Stomach smooth muscle (tissue), 2 donors: ENCODE data around the gene SCGB1C2.

Experiments
- H3K27ac ChIP-seq: one replicate; pipeline ENCODE4 v1.7.0; 2013; ENCODE audit warnings: mild to moderate bottlenecking, low read length, inconsistent platforms
- H3K27me3 ChIP-seq, 2 donors: one replicate each; pipeline ENCODE4 v1.7.0; 2013; ENCODE audit warnings: low read length in 2 of 2; ENCODE audit not compliant: insufficient read depth in 2 of 2, control insufficient read depth in 1 of 2
- H3K36me3 ChIP-seq, 2 donors: one replicate each; pipeline ENCODE4 v1.7.0; 2013; ENCODE audit warnings: low read length in 2 of 2; ENCODE audit not compliant: control insufficient read depth in 2 of 2, insufficient read depth in 2 of 2
- H3K4me1 ChIP-seq: one replicate; pipeline ENCODE4 v1.7.0; 2013; ENCODE audit warnings: low read length; ENCODE audit not compliant: control insufficient read depth, insufficient read depth
- H3K4me3 ChIP-seq, 2 donors: one replicate each; pipeline ENCODE4 v1.7.0; 2013; ENCODE audit warnings: low read length in 2 of 2
- H3K9ac ChIP-seq, 2 donors: one replicate each; pipeline ENCODE4 v1.7.0; 2013; ENCODE audit warnings: low read length in 2 of 2, mild to moderate bottlenecking in 1 of 2
- H3K9me3 ChIP-seq, 2 donors: one replicate each; pipeline ENCODE4 v1.7.0; 2013; ENCODE audit warnings: low read length in 2 of 2; ENCODE audit not compliant: control insufficient read depth in 2 of 2
- donor health status: healthy.
- donor health status: Pancreatic carcinoma.

The SCGB1C2 gene

DNA sequence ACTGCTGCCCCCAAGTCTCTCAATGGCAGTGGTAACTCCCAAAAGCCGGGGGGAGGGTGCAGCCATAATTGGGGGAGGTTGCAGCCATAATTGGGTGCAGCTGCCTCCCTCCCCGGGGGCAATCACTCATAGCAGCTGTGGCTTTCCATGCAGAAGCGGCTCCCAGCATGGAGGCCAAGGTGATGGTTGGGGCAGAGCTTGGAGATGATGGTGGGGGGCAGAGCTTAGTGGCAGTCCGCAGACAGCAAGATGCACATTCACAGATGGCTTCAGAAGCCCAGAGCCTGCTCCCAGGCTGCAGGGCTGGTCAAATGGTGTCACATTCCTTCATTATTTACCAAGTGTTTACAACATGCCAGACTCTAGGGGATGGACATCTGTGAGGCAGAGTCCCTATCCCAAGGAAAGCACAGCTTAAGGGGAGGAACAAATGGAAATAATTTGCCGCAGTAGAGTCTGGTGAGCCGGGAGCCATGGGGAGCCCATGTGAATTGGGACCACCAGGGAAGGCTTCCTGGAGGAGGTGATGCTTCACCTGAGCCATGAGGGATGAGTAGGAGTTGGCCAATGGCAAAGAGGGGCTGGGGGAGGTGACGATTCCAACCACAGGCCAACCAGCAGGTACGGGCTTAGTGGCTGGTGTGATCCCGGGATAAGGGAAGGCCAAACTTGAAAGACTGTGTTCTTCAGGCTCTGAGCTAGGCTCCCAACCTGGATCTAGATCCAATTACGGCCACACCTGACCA lies 36.0 kb downstream of the SCGB1C2 start:
- no peaks in the 10 kb centered on the region for H3K9me3 ChIP-seq
- H3K4me1 ChIP-seq, result no peaks in the 10 kb centered on the region
- H3K27ac ChIP-seq, result no peak overlapping the region
- no peak overlapping the region for H3K9ac ChIP-seq
- H3K27me3 ChIP-seq, result peaks cover 0 to 13% of the 10 kb centered on the region in 2 donors
- no peak overlapping the region for H3K4me3 ChIP-seq
- H3K36me3 ChIP-seq, result no peaks in the 10 kb centered on the region

DNA sequence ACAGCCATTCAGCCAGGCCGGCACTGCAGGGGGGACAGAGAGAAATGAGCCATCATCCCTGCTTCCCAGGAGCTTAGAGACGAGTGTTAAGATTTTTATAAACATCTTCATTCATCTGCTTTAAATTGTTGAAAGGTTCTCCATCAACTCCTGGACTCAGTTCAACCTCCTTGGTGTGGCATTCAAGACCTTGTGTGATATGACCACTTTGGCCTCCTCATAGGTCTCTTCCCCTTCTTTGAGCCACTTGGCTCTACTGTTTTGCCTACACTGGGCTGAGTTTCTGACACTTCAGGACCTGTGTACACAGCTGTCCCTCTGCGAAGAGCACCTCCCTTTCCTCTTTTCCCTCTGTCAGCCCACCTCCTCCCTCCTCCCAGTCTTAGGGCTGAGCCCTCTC lies 39.8 kb downstream of the SCGB1C2 start:
- peaks cover 19 to 28% of the 10 kb centered on the region in 2 donors for H3K27me3 ChIP-seq
- peaks cover 15% of the 10 kb centered on the region for H3K4me1 ChIP-seq
- H3K9ac ChIP-seq, result no peak overlapping the region

DNA sequence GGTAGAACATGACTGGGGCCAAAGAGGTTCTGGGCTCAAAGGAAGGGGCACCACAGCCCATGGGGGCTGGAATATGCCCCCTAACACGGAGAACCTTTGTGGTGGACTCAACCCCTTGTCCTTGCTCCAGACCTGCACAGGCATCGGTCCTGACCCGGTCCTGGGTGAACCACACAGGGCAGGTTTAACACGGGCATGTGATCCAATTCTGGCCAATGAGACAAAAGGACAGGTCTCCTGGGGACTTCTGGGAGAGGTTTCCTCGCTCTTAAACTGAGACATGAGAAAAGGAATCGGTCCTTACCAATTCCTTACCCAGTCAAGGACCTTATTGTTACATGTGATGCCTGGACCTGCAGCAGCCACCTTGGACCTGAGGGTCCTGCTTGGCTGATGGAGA lies 40.4 kb downstream of the SCGB1C2 start:
- no peak overlapping the region for H3K4me3 ChIP-seq
- peaks cover 15% of the 10 kb centered on the region for H3K4me1 ChIP-seq
- H3K27ac ChIP-seq, result no peak overlapping the region
- no peaks in the 10 kb centered on the region for H3K36me3 ChIP-seq
- H3K9ac ChIP-seq, result no peak overlapping the region
- H3K27me3 ChIP-seq, result peaks cover 21 to 30% of the 10 kb centered on the region in 2 donors
- H3K9me3 ChIP-seq, result no peaks in the 10 kb centered on the region

More for the DNA sequence above, 39.8 kb downstream of the SCGB1C2 start:
- Histone ChIP-seq H3K4me3 (no peak overlapping the region), H3K36me3 (no peaks in the 10 kb centered on the region), H3K27ac (no peak overlapping the region), H3K9me3 (no peaks in the 10 kb centered on the region)

DNA sequence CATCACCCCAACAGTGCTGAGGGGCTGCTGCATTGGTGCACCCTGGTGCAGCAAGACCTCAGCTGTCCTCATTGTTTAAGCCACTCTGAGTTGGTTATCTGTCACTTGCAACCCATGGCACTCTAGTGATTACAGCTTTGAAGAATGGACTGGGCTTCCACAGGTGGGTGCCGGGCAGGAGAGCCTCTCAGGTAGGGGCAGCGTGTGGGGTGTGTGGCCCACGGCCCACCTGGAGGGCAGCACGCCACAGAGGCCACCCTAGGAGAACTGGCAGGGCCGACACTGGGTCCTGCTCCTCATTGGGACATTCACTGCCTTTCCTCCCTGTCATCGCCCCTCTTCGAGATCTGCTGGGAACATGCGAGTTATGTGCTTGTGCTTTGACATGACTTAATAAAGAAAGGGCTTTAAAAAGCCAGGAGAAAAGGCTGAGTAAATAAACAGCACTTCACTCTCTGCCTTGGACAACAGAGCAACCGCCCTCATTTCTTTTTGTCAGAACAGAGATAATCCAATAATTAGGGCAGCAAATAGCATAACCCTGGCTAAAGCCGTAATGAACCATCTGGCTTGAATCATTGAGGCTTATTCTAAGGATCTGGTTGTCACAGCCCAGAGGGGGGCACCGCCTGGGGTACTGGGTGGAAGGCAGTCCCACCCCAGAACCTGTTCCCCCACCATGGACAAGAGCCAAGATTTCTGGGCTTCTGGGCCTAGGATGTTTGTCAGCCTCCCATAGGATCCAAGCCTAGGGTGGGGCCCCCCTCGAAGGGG lies 41.1 kb downstream of the SCGB1C2 start:
- Histone ChIP-seq H3K36me3 (no peaks in the 10 kb centered on the region), H3K4me1 (peaks cover 15% of the 10 kb centered on the region), H3K4me3 (no peak overlapping the region), H3K27me3 (peaks cover 23 to 36% of the 10 kb centered on the region in 2 donors), H3K9me3 (no peaks in the 10 kb centered on the region), H3K27ac (no peak overlapping the region), H3K9ac (no peak overlapping the region)

DNA sequence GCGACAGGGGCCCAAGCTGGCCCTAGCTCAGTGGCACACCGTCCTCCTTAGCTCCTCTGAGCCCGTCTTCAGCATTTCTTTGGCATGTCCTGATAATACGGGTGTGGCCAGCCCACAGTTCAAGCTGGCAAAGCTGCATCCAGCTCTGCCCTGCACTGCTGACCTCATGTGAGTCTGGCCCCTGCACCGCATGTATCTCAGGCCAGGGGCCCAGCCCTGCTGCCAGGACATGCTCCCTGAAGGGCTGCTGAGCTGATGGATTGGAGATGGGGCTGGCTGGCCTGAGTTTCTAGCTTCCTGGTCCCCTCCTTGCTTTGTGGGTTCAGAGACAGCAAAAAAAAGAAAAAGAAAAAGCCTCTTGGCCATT lies 41.7 kb downstream of the SCGB1C2 start:
- peaks cover 15% of the 10 kb centered on the region for H3K4me1 ChIP-seq
- H3K9ac ChIP-seq, result no peak overlapping the region
- no peaks in the 10 kb centered on the region for H3K36me3 ChIP-seq
- H3K27me3 ChIP-seq, result peaks cover 27 to 38% of the 10 kb centered on the region in 2 donors
- H3K27ac ChIP-seq, result no peak overlapping the region
- H3K4me3 ChIP-seq, result no peak overlapping the region
- H3K9me3 ChIP-seq, result no peaks in the 10 kb centered on the region

DNA sequence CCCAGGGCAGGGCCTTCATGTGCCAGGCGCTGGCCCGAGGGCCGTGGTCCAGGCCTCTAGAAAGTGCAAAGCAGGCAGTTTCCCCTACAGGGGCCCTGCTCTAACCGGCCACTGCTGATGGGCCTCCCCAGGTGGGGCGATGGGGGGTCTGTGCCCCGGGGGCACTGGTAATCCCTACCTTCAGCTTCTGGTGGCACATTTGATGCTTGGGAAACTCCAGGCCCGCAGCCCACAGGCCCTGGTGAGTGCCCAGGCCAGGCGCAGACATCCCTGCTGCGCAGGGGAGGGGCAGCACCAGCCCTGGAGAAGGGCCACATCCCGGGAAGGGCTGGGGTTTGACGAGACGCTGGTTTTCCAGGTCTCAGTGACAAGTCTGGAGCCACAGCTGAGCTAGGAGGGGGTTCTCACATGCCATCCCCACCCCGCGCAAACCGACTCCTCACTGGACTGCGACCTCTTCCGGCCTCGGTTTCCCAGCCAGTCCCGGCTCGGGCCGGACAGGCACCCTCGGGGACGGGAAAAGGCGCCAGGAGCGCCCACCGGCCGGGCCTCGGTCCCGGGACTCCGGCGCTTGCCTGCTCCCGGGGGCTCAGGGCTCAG lies 42.5 kb downstream of the SCGB1C2 start:
- H3K4me1 ChIP-seq, result peaks cover 15% of the 10 kb centered on the region
- H3K27me3 ChIP-seq, result peaks cover 28 to 39% of the 10 kb centered on the region in 2 donors
- no peak overlapping the region for H3K9ac ChIP-seq
- no peaks in the 10 kb centered on the region for H3K9me3 ChIP-seq
- no peaks in the 10 kb centered on the region for H3K36me3 ChIP-seq
- no peak overlapping the region for H3K27ac ChIP-seq
- peak overlapping the region in 1 of 2 donors; percentile 55 for H3K4me3 ChIP-seq

DNA sequence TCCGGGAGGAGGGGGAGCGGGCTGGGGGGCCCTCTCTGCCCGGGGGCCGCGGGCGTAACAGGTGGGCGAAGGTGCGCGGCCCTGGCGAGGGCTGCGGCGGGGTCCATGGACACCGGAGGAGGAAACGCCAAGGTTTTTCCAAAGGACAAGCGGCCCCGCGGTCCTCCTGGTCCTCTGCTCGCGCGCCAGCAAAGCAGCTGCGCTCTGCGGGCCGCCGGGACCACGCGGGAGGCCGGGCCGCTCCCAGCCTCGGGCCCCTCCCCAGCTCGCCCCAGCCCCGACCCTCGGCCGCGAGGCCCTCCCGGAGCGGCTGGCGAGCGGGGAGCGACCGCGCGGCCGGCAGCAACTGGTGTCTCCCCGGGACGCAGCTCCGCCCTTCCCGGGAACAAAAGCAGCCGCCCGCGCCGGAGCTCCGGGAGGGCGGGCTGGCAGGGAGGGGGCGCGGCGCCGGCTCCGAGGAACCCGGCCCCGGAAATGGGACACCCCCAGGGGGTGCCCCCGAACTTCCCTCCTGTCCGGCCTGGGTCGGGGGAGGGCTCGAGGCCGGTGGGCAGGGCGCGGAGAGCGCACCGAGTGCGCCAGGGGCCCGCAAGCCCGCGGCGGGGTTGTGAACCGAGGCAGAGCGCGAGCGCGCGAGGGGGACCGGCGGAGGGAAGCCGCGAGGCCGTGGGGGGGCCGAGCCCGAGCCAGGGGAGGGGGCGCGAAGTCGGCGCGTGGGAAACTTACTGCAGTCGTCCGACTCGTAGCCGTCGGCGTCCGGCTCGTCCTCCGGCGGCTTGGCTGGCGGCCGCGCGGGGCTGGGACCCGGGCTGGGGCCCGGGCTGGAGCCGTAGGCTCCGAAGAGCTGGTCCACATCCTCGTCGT lies 43.2 kb downstream of the SCGB1C2 start:
- peaks cover 28 to 39% of the 10 kb centered on the region in 2 donors for H3K27me3 ChIP-seq
- H3K9me3 ChIP-seq, result no peaks in the 10 kb centered on the region
- H3K4me1 ChIP-seq, result peaks cover 15% of the 10 kb centered on the region
- H3K9ac ChIP-seq, result no peak overlapping the region
- H3K4me3 ChIP-seq, result peak overlapping the region in 1 of 2 donors; percentile 55
- no peak overlapping the region for H3K27ac ChIP-seq
- H3K36me3 ChIP-seq, result no peaks in the 10 kb centered on the region

DNA sequence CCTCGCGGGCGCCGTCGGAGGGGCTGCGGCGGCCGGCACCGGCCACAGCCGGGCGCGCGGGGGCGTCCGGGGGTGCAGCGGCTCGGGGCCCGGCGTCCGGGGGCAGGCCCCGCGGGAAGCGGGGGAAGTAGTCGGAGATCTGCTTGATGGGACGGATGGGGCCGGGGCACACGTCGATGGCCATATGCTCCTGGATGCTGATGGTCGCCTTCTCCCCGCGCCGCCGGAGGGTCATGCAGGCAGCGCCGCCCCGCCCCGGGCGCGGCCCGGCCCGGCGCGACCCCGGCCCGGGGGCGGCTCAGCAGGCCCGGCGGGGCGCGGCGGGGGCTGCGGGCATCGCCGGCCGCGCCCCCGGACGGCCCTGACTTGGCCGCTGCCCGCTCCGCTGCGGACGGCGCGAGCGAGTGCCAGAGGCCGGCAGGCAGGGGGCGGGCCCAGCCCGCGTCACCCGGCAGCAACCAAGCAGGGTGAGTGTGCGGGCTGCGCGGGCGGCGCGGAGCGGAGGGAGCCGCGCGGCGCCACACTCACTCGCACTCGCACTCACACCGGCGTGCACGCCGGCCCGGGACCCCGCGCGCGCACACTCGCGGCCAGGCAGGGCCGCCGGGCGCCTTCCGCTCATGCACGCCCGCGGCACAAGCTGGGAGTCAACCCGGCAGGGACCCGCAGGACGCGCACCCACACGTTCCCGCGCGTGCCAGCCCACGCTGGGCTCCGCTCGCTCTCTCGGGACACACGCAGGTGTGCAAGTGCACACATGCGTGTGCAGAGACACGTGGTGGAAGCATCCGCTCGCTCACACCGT lies 44.1 kb downstream of the SCGB1C2 start, which contains the start of gene DOC2B:
Gene DOC2B (minus strand): TSS at position 406 of the 805 bp plus-strand sequence. CDS start 171 bp downstream, at position 235.
- Histone ChIP-seq H3K27ac (no peak within 1 kb of the TSS), H3K27me3 (peaks cover 28 to 39% of the 10 kb centered on the region in 2 donors), H3K9ac (no peak within 1 kb of the TSS)

DNA sequence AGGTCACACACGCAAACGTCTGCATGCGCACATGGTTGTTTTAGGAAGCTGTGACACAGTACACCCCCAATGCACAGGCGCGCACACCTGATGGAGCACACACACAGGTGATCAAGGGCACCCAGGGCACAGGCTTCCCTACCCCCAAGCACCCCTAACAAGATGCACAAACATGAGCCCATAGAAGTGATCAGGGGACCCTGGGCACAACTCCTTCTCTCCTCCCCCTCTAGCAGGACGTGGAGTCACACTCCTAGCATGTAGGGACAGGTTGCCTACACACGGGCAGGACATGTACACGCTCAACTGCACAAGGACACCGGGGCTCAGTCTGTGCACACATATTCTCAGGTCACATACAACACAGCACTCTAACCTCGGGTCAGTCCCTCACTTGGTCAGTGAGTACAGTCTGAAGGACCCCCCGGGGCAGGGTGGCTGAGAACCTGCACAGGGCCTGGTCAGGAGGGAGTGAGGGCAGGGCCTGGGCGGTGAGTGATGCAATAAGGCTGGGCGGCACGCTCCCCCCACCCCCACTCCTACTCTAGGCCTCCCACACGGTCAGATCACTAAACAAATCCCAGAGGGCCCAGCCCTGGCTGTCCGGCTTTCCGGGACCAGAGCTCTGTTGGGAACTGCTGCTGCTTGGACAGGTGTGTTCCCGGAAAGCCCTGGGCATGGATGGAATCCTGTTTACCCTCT lies 44.8 kb downstream of the SCGB1C2 start:
- Histone ChIP-seq H3K27ac (no peak overlapping the region), H3K4me1 (peaks cover 15% of the 10 kb centered on the region), H3K27me3 (peaks cover 28 to 37% of the 10 kb centered on the region in 2 donors), H3K9ac (no peak overlapping the region), H3K4me3 (peak overlapping the region; percentile 58 to 61), H3K36me3 (no peaks in the 10 kb centered on the region), H3K9me3 (no peaks in the 10 kb centered on the region)

More for the DNA sequence above, 44.1 kb downstream of the SCGB1C2 start, which contains the start of gene DOC2B:
- Histone ChIP-seq H3K9me3 (no peaks in the 10 kb centered on the region), H3K4me1 (peaks cover 15% of the 10 kb centered on the region), H3K4me3 (peak within 1 kb of the TSS; percentile 58 to 61), H3K36me3 (no peaks in the 10 kb centered on the region)
